Endothelial cell of umbilical vein (primary cell): ENCODE data around the gene RAG1. TPM values are rescaled to one million over a fixed set of nuclear protein-coding genes. Genes with fewer than 3 reads are reported as not detected.

Experiments
- BruUV-seq: library from RNA; stranded (reverse); fragments of 400-500 nt; replicated peaks from 2 replicates; lab custom pipeline; 2021; lab: Mats Ljungman, UMichigan
- CTCF ChIA-PET: fragments of 300-600, 350-600 bp; sonication (Branson Sonifier 250); formaldehyde crosslinking; loops from one replicate; lab custom pipeline; 2021; ENCODE audit warnings: antibody characterized with exemption, inconsistent platforms; lab: Charles Lee
- POLR2A ChIA-PET: fragments of 300-600, 350-600 bp; sonication (Branson Sonifier 250); formaldehyde crosslinking; loops from one replicate; lab custom pipeline; 2021; ENCODE audit warnings: antibody characterized with exemption, inconsistent platforms; lab: Charles Lee
- DNase-seq: peaks from one replicate; pipeline ENCODE4 v3.0.0-alpha.2; 2011; ENCODE audit warnings: low read depth, low spot score
- FAIRE-seq: peaks from 2 replicates; lab custom pipeline; 2011; peaks lifted over from hg19 to GRCh38; lab: Jason Lieb, UNC
- H2AFZ ChIP-seq: 2 replicates; pipeline ENCODE4 v1.6.0; 2012; ENCODE audit warnings: low read depth, low read length, control low read depth, inconsistent platforms
- H3K27ac ChIP-seq: 2 replicates; pipeline ENCODE4 v1.5.1; 2011; ENCODE audit warnings: low read depth, mild to moderate bottlenecking, control low read depth, low read length, moderate library complexity; ENCODE audit not compliant: insufficient read depth
- H3K27me3 ChIP-seq, 2 experiments: 2 replicates each; pipeline versions ENCODE4 v1.6.0 to v1.6.1; 2011; ENCODE audit warnings: low read length in 2 of 2, mixed read lengths in 1 of 2; ENCODE audit not compliant: control insufficient read depth in 2 of 2, insufficient read depth in 2 of 2
- H3K36me3 ChIP-seq, 2 experiments: 2 replicates in 1 of 2; 3 replicates in 1 of 2; pipeline ENCODE4 v1.5.1; 2011; ENCODE audit warnings: low read length in 2 of 2, mild to moderate bottlenecking in 1 of 2, moderate library complexity in 1 of 2; ENCODE audit not compliant: control insufficient read depth in 2 of 2, insufficient read depth in 2 of 2; ENCODE audit errors: extremely low read depth in 1 of 2
- H3K4me1 ChIP-seq: 3 replicates; pipeline ENCODE4 v1.5.1; 2011; ENCODE audit warnings: mild to moderate bottlenecking, low read length; ENCODE audit not compliant: control insufficient read depth, insufficient read depth; ENCODE audit errors: extremely low read depth
- H3K4me2 ChIP-seq: 2 replicates; pipeline ENCODE4 v1.6.1; 2011; ENCODE audit warnings: low read length, control low read depth, mixed read lengths; ENCODE audit not compliant: insufficient read depth
- H3K4me3 ChIP-seq, 3 experiments: fragments of 200-600 bp in 1 of 3; sonication (generic), shearing (Covaris generic) in 1 of 3; replicated peaks in 1 of 3; 2 replicates each; pipeline ENCODE4 v1.5.1; 2011 to 2016; ENCODE audit warnings: control low read depth in 3 of 3, low read length in 3 of 3, mild to moderate bottlenecking in 2 of 3, inconsistent platforms in 1 of 3, low read depth in 1 of 3, moderate library complexity in 1 of 3; ENCODE audit not compliant: insufficient read depth in 1 of 3
- H3K79me2 ChIP-seq: 2 replicates; pipeline ENCODE4 v1.6.0; 2012; ENCODE audit warnings: low read length, inconsistent platforms; ENCODE audit not compliant: control insufficient read depth, insufficient read depth
- H3K9ac ChIP-seq: replicated peaks from 2 replicates; pipeline ENCODE3; 2011; ENCODE audit warnings: low read length, control low read depth; ENCODE audit not compliant: insufficient read depth; ENCODE audit errors: extremely low read depth
- H3K9me1 ChIP-seq: replicated peaks from 3 replicates; pipeline ENCODE4 v1.6.0; 2011; ENCODE audit warnings: mild to moderate bottlenecking, low read length; ENCODE audit not compliant: control insufficient read depth, insufficient read depth; ENCODE audit errors: extremely low read depth
- H3K9me3 ChIP-seq: replicated peaks from 2 replicates; pipeline ENCODE4 v1.5.1; 2012; ENCODE audit warnings: low read length, inconsistent platforms; ENCODE audit not compliant: control insufficient read depth, insufficient read depth
- H4K20me1 ChIP-seq: replicated peaks from 2 replicates; pipeline ENCODE3; 2011; ENCODE audit warnings: mild to moderate bottlenecking, low read length; ENCODE audit not compliant: control insufficient read depth, insufficient read depth; ENCODE audit errors: extremely low read depth
- EZH2 ChIP-seq: IDR thresholded peaks from 2 replicates; pipeline ENCODE4 v1.6.1; 2012; ENCODE audit warnings: borderline replicate concordance, low read depth, mild to moderate bottlenecking, moderate library complexity, low read length, inconsistent platforms; ENCODE audit not compliant: severe bottlenecking
- FOS ChIP-seq: IDR thresholded peaks from 2 replicates; pipeline ENCODE4 v1.6.1; 2011; ENCODE audit warnings: mild to moderate bottlenecking, low read length, moderate library complexity, borderline replicate concordance; ENCODE audit not compliant: insufficient read depth
- GATA2 ChIP-seq: IDR thresholded peaks from 2 replicates; pipeline ENCODE4 v1.7.0; 2011; ENCODE audit warnings: low read depth, mild to moderate bottlenecking, moderate library complexity, mixed read lengths, low read length; ENCODE audit not compliant: insufficient read length, insufficient read depth
- JUN ChIP-seq: IDR thresholded peaks from 2 replicates; pipeline ENCODE4 v1.6.1; 2011; ENCODE audit warnings: borderline replicate concordance, low read depth; ENCODE audit not compliant: insufficient read length, insufficient read depth
- MYC ChIP-seq: IDR thresholded peaks from one replicate; pipeline ENCODE4 v1.6.1; 2011; ENCODE audit warnings: mild to moderate bottlenecking, low read depth, low read length
- POLR2A ChIP-seq: IDR thresholded peaks from 2 replicates; pipeline ENCODE4 v1.6.1; 2012; ENCODE audit warnings: low read depth, mild to moderate bottlenecking, control low read depth, low read length
- dilution Hi-C: fragments of 300-500 bp; cut with MboI; formaldehyde crosslinking; loops from one replicate; pipeline ENCODE4 v1.15.0; 2019; ENCODE audit warnings: low sequenced_read_pairs; ENCODE audit not compliant: extremely low pct_ligation_motif_present
- intact Hi-C: fragments of 100-400 bp; cut with micrococcal nuclease; formaldehyde crosslinking; loops from one replicate; pipeline ENCODE4 v1.10.0; 2022
- polyA plus RNA-seq, 4 experiments: library from polyadenylated mRNA; depleted of rRNA in 3 of 4; stranded (reverse) in 3 of 4; unstranded in 1 of 4; fragments of >200 nt; gene quantifications; 2 replicates each; pipeline versions ENCODE4 v1.2.1 to v1.2.3, GENCODE V29; 2011 to 2012; ENCODE audit warnings: missing spikeins in 1 of 4
- total RNA-seq: library from RNA; stranded (reverse); gene quantifications from 2 replicates; pipeline ENCODE4 v1.2.3, GENCODE V29; 2021
- TF ChIP-seq, protein P1 (sequence below), 2 donors: IDR thresholded peaks; 1 replicate in 1 of 2; 2 replicates in 1 of 2; pipeline ENCODE4 v1.5.1; 2011; ENCODE audit warnings: low read length in 2 of 2, mild to moderate bottlenecking in 2 of 2, moderate library complexity in 2 of 2, control low read depth in 1 of 2, inconsistent platforms in 1 of 2, low read depth in 1 of 2; ENCODE audit not compliant: insufficient read depth in 1 of 2; ENCODE audit errors: extremely low read depth in 1 of 2
- TF ChIP-seq, protein P2 (sequence below): IDR thresholded peaks from 2 replicates; pipeline ENCODE4 v1.6.1; 2011; ENCODE audit not compliant: insufficient read depth, insufficient read length

Gene RAG1
- total and polyA plus RNA-seq, 2 donors (not counting 3 experiments of a cell fraction or from before 2014, with no cell fraction given): 0.15 to 1.2 TPM

DNA sequence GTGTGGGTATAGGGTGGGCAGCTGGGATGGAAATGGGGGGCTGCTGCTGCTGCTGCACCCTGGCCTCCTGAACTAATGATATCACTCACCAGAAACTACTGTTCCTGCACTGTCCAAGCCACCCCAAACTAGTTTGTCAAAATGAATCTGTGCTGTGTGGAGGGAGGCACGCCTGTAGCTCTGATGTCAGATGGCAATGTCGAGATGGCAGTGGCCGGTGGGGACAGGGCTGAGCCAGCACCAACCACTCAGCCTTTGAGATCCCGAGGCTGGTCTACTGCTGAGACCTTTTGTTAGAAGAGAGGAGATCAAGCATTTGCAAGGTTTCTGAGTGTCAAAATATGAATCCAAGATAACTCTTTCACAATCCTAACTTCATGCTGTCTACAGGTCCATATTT is 1.3 kb downstream of the RAG1 start:
- no peak for TF ChIP-seq EZH2
- TF ChIP-seq MYC: no peak
- no peak for TF ChIP-seq POLR2A
- no peak for TF ChIP-seq GATA2
- TF ChIP-seq JUN: no peak
- TF ChIP-seq, protein P1, sequence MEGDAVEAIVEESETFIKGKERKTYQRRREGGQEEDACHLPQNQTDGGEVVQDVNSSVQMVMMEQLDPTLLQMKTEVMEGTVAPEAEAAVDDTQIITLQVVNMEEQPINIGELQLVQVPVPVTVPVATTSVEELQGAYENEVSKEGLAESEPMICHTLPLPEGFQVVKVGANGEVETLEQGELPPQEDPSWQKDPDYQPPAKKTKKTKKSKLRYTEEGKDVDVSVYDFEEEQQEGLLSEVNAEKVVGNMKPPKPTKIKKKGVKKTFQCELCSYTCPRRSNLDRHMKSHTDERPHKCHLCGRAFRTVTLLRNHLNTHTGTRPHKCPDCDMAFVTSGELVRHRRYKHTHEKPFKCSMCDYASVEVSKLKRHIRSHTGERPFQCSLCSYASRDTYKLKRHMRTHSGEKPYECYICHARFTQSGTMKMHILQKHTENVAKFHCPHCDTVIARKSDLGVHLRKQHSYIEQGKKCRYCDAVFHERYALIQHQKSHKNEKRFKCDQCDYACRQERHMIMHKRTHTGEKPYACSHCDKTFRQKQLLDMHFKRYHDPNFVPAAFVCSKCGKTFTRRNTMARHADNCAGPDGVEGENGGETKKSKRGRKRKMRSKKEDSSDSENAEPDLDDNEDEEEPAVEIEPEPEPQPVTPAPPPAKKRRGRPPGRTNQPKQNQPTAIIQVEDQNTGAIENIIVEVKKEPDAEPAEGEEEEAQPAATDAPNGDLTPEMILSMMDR (IDR thresholded peaks at IDR 0.05; ENCODE audit: extremely low read depth in 1 of 2, insufficient read depth in 1 of 2, low read depth in 1 of 2, low read length in 2 of 2): no peak
- TF ChIP-seq FOS: no peak
- TF ChIP-seq, protein P2, sequence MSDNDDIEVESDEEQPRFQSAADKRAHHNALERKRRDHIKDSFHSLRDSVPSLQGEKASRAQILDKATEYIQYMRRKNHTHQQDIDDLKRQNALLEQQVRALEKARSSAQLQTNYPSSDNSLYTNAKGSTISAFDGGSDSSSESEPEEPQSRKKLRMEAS: no peak
- CTCF ChIA-PET: no interaction called here
- no TSS peak for BruUV-seq
- FAIRE-seq (no peak), DNase-seq (no peak)
- H3K4me2 ChIP-seq: no peak overlapping the region
- no peak overlapping the region for H3K9ac ChIP-seq
- no peaks in the 10 kb centered on the region for H3K9me1 ChIP-seq
- intact Hi-C loops (no loop called here), dilution Hi-C loops (no loop called here)
- no peak overlapping the region for H2AFZ ChIP-seq
- H3K4me1 ChIP-seq: no peaks in the 10 kb centered on the region
- H3K27me3 ChIP-seq: peaks cover 4 to 15% of the 10 kb centered on the region in 2 experiments
- H3K36me3 ChIP-seq: no peaks in the 10 kb centered on the region
- no peak overlapping the region for H3K27ac ChIP-seq
- no peak overlapping the region for H3K4me3 ChIP-seq
- H3K9me3 ChIP-seq: no peaks in the 10 kb centered on the region
- POLR2A ChIA-PET: no interaction called here
- no peaks in the 10 kb centered on the region for H3K79me2 ChIP-seq
- no peaks in the 10 kb centered on the region for H4K20me1 ChIP-seq
